HG03378 (cell line): ENCODE data around the gene OXSM.

Experiments used
- ATAC-seq: cut with Tn5 transposase; IDR thresholded peaks from one replicate; pipeline ENCODE4 v1.9.1; 2021; ENCODE audit warnings: mild to moderate bottlenecking, moderate library complexity; ENCODE audit not compliant: unreplicated experiment

The OXSM gene

DNA sequence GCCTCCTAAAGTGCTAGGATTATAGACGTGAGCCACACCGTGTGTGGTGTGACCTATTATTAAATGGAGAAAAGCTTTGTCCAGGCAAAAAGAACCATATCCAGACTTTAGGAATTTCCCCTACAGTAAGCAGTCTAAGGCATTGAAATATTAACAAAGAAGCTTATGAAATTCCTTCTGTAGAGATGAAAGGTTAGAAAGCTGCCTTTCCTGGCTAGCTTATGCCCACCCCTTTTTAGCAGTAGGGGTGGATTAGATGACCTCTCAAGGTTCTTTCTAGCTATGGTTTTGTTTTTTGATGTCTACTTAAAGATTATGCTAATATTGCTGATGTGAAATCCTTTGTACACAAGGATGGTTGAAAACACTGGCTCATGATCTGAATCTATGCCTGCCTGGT, 13.9 kb downstream of the OXSM start:
- no peak for ATAC-seq

DNA sequence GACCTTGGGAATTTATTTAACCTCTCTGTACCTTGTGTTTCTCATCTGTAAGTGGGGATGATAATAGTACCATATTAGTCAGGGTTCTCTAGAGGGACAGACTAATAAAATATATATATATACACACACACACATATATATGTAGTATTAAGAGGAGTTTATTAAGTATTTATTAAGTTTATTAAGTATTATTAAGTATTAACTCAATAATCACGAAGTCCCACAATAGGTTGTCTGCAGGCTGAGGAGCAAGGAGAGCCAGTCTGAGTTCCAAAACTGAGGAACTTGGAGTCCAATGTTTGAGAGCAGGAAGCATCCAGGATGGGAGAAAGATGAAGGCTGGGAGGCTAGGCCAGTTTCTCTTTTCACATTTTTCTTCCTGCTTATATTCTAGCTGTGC, 14.8 kb downstream of the OXSM start:
- ATAC-seq = no peak

DNA sequence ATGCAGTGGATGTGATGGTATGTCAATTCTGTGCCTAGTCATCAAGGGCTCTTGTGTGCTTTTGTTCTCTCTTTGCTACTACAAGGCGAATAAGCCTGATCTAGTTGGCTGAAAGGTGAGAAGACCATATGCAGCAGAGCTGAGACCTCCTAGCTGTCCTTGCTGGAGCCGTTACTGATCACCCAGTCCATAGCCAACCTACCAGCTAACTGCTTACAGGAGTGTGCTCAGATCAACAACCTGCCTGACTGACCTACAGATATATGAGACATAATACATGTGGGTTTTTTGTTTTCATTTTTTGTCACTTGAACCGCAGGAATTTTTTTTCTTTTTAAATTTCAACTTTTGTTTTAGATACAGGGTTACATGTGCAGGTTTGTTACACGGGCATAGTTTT, 22.8 kb downstream of the OXSM start:
- ATAC-seq = no peak

DNA sequence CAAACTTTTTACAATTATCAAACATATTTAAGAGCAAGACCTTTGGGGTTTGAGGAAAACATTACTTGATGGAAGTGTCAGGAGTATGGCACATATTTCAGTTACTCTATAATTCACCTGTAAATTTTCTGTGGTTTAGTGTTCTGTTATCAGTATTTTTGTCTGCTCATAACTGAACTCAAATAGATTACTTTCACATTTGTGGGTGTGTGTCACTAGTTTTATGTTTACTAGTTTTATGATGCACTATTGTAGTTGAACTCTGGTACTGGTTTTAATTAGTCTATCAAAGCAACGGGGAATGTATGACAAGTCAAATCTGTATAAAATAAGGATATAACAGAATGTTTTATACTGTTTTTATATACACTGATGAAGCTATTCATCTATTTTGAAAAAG, 27.2 kb downstream of the OXSM start:
- ATAC-seq = peak; percentile 63

DNA sequence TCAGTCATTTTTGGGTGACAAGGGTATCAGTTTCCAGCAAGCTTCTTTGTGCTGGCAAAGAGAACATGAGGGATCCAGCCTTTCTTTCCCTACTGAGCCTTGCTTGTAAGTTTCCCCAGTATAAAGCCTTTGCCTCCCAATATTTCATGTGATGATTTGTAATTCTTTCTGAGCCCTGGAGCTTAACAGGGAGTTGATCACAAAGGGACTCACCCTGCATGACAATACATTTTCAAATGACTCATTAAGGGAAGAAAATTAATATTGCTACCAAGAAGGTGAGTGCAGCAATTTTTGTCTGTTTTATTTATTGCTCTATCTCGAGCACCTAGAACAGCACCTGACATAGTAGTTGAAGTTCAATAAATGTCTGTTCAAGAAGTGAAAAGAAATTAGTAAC, 27.7 kb downstream of the OXSM start:
- no peak for ATAC-seq

DNA sequence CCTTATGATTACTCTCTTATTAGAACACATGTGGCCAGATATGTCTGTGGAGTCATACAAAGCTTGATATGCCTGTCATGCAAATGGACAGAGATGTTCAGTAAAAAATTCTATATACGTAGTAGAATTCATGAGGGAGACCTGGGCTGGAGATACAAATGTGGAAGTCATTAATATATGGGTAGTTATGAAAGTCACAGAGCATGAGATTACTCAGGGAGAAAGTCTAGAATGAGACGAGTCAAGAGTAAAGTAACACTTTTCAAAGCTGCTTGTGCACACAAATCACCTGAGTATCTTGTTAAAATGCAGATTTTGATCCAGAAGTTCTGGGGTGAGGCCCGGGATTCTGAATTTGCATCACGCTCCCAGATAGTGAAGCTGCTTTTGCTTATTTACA, 28.4 kb downstream of the OXSM start:
- no peak for ATAC-seq

DNA sequence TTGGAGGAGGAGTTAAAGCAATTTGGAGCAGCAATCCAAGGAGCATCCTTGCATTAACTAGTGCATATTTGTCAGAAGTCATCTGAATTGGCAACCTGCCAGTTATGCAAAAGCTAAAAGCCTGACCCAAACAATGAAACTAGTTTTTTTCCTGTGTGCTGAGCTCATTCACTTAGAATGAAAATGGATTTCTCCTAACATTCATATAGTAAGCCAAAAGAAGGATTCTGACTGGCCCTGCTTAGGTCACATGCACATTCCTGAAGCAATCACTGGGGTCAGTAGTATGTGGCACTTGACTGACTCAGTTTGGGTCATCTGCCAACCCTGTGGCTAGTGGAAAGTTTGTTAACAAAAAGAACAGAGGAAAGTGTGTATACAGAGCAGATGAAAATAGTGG, 30.5 kb downstream of the OXSM start:
- ATAC-seq = peak; percentile 44

DNA sequence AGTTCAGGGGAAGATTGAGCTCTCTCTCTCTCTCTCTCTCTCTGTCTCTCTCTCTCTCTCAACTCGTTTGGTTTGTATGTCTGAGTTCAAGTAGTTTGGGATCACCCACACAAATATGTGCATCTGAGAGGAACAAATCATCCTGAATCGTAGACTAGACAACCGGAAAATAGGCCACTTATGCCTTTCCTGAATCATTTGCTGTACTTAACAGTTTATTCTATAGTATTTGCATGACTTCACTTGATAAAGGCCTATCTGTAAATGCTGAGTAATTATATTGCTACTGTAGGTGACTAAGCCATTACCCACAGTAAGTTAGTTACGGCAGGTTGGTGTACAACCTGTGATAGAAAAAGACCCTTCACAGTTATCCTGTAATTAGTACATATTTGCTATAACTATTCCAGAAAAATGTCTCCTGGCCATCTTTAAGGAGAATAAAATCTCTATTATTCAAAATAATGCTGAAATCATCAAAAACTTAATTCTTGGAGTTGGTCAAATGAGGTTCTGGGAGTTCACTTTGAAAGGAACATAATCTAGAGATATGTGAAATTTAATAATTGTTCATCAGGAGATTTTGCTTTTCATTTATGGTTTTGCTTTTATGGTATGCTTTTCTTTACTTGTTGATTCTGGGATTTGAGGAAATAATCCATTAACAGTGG, 31.1 kb downstream of the OXSM start:
- ATAC-seq = no peak

DNA sequence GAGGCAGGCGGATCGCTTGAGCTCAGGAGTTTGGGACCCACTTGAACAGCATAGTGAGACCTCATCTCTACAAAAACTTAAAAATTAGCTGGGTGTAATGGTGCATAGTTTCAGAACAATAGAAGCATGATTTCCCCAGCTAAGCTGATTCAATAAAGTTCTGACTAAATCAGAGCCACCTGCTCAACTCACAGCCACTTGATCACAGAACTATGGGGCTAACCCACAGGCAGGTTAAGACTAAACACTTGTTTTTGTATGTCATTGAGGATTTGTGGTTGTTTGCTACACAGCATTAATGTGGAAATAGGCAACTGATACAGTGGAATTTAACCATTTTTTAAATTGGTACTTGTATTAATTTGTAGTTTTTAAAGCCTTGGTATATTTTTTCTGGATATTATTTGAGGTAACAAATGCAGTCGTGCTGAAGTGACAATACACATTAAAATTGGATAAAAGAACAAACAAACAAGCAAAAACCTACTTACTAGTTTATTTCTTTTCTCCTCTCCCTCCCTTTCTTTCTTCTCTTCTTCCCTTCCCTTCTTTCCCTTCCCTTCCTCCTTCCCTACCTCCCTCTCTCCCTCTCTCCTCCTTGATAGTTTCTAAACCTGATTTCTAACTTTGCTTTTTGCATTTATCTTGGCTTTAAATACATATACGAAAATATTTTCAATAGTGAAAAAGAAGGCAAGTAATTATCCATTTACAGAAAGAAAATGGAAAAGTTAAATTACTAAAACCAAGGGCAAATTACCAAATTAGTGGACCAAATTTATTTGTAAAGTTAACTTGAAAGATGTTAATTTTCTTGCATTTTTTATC, 32.1 kb downstream of the OXSM start:
- ATAC-seq = no peak

DNA sequence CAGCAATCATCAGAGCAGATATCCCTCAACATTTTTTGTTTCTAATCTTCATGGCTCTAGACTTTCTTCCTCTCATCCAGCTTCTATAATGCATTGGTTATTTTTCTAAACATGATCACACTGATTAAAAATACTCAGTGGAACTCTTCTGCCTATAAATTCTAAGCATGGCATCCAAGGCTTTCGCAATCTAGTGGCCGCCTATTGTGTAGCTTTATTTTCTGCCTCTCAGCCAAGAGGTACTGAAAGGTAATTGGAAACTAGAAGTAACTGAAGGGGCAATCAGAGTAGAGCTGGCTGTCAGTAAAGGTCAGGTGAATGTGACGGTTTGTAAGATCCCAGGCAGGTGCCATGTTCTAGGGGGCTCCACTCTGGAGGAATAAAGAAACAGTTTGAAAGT, 33.4 kb downstream of the OXSM start:
- ATAC-seq = no peak

DNA sequence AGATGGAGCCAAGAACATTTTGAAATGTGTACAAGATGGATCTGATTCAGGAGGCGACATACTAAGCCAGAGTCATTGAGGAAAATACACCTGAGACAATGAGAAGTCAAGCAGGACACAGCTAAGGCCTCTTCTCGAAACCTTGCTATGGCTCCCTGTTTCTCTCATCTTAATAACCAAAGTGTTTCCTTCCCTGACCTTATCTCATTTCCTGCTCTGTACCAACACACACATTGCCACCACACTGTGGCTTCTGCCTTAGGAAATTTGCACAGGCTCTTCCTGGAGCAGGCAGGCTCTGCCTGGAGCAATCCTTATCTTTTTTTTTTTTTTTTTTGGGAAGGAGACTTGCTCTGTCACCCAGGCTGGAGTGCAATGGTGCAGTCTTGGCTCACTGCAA, 36.6 kb downstream of the OXSM start:
- ATAC-seq = no peak

DNA sequence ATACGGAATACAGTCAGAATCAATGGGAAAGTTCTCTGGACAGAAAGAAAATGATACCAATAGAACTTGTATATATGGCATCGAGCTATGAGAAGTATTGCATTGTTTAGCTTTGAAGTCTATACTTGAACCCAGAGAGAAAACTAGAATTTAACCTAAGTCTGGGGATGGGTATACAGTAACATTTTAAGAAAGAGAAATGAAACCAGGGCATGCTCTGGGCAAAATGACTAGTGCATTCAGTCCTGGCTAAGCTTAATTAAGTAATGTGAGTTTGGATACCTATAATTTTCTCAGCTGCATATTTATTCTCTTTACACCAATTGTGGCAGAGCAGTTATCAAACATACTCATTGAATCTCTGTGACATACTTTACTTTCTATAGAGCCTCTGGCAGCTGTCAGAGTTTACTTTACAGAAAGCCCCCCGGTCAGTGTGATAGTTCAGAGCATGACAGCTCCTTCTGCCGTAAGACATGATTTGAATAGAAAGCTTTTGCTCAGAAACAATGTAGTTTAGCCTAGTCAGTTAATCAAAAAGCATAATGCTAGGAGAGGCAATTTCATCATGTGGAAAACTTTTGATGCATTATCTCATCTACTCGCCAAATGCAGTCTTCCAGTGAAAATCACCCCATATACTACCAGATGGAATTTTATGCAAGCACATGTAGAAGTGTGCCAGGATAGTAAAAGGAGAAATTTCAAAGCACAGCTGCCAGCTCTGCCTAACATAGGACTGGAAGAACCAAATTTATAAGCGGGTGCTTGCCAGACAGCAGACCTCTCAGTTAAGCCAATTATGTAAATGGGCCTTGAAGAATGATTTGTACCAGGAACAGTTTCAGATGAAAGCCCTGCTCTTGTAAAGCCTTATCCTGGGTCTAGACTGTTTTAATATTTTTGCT, 40.7 kb downstream of the OXSM start:
- ATAC-seq = no peak

DNA sequence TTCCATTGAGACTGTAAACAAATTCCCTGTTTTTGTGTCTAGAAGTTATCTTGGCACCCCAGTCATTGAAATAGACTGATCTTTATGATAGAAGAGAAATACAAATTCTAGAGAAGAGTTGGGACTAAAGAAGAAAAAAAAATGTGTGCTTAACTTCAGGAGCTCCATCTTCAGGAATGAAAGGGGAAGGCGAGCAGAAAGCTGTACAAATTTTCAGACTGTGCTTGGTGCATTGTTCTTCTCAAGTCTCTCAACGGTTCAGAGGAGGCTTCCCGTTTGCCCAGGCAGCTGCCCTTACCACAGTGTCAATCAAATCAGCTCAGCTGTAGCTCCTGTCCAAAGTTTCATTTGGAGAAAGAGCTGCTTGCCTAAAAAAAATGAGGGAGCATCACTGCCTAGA, 41.7 kb downstream of the OXSM start:
- no peak for ATAC-seq

DNA sequence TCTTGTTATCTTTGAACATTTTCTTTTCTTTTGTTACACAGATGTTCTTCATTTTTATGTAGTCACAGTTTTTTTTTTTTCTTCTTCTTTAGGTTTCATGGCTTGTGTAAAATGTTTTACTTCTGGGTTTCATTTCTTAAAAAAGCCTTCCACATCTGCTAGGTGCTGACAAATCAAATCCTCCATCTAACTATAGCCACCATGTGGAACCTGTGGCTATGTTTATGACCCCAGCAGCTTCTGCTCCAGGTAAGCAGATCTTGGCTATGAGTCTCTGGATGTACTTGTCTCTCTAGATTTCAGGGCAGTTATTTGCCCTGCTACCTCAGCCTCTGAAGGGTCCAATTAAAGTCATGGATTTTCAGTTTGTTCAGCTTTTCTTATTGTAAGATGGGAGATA, 44.5 kb downstream of the OXSM start:
- peak; percentile 63 for ATAC-seq

DNA sequence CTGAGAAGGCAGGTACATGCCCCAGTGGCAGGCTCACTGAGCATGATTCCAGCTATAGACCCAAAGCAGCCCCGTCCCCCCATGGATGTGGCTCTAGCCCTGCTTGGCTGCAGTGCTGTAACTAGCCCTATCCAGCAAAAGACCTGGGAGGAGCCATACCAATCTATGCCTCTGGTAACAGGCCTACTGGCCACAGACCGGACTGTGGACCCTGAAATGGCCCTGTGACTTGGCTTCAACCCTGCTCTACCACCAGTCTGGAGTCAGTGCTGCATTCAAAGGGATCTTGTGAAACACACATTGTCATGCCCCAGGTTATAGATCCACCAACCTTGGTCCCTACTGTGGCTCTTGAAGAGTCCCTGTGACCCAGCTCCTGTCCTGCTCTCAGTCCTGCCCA, 46.7 kb downstream of the OXSM start:
- ATAC-seq = no peak

DNA sequence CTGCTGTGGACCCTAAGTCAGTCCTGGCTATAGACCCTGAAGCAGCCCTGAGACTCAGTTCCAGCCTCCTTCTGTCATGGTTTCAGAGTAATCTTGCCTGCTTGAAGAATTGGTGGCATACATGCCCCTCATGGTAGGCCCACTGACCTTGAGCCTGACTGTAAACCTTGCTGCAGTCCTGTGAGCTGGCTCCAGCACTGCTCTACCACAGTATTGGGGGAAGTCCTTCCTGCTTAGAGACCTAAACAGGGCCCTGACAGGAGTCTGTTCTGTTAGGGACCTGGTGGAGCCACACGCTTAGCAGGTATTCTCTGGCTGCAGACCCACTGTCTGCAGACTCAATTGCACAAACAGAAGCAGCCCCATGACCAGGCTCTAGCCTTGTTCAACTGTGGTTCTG, 47.1 kb downstream of the OXSM start:
- no peak for ATAC-seq

DNA sequence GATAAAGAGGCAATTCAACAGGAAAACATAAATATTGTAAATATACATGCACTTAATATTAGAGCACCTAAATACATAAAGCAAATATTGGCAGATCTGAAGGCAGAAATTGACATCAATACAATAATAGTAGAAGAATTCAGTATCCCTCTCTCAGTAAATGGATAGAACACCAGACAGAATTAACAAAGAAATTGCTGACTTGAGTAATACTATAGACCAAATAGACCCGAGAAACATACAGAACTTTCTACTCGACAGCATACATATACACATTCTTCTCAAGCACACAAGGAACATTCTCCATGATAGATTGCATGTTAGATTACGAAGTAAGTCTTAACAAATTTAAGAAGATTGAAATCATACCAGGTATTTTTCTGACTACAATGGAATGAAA, 50.2 kb downstream of the OXSM start:
- ATAC-seq = no peak

DNA sequence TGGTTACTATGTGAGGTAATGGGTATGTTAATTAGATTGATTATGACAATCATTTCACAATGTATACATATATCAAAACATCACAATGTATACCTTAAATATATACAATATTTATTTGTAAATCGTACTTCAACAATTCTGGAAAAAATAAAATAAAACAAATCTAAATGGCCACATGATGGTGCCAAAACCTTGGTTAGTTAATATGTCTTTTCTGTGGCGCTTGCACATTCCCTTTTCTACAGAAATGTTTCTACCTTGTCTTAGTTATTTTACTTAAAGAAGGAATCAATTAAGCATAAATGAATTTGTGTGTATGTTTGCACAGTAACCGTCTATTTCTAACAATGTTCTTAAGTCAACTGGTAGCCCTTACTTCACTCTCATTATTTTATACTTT, 53.4 kb downstream of the OXSM start:
- ATAC-seq = no peak
